HepG2 (cell line): ENCODE data around the gene OR2S2.

Experiments used
- ATF3 ChIP-seq: sonication (generic); formaldehyde crosslinking; IDR thresholded peaks from 2 replicates; pipeline ENCODE4 v1.4.0; 2020; ENCODE audit warnings: missing genetic modification reagents
- GABPA ChIP-seq, 2 experiments: IDR thresholded peaks; 2 replicates each; pipeline ENCODE4 v1.6.1; 2011 to 2016; ENCODE audit warnings: low read depth in 2 of 2, low read length in 1 of 2, missing biosample characterization in 1 of 2, missing genetic modification characterization in 1 of 2
- POLR2A ChIP-seq, 2 experiments: IDR thresholded peaks; 2 replicates each; pipeline ENCODE4 v1.6.1; 2011; ENCODE audit warnings: low read depth in 2 of 2, low read length in 2 of 2, mild to moderate bottlenecking in 1 of 2, moderate library complexity in 1 of 2; ENCODE audit not compliant: insufficient read depth in 1 of 2
- RERE ChIP-seq: IDR thresholded peaks from 2 replicates; pipeline ENCODE4 v1.6.1; 2016; ENCODE audit warnings: low read depth, missing genetic modification reagents, missing compliant biosample characterization
- ZBTB34 ChIP-seq: sonication (generic); formaldehyde crosslinking; IDR thresholded peaks from 2 replicates; pipeline ENCODE4 v1.8.0; 2022; ENCODE audit warnings: mild to moderate bottlenecking, missing genetic modification reagents
- ZNF441 ChIP-seq: sonication (generic); formaldehyde crosslinking; IDR thresholded peaks from 2 replicates; pipeline ENCODE4 v1.7.0; 2021; ENCODE audit warnings: missing genetic modification reagents, borderline replicate concordance
- ZNF530 ChIP-seq: sonication (generic); formaldehyde crosslinking; IDR thresholded peaks from 2 replicates; pipeline ENCODE4 v1.5.0; 2020; ENCODE audit warnings: low read depth, mild to moderate bottlenecking, missing genetic modification reagents
- ZNF788 ChIP-seq: sonication (generic); formaldehyde crosslinking; IDR thresholded peaks from 2 replicates; pipeline ENCODE4 v1.5.0; 2020; ENCODE audit warnings: mild to moderate bottlenecking, missing genetic modification reagents, borderline replicate concordance
- TF ChIP-seq, protein P1 (sequence below): sonication (generic); formaldehyde crosslinking; IDR thresholded peaks from 2 replicates; pipeline ENCODE4 v1.4.0; 2020; ENCODE audit warnings: missing genetic modification reagents

- no peak for TF ChIP-seq ZBTB34 (CRISPR knock-in tag)
- no peak for TF ChIP-seq ZNF441
- TF ChIP-seq ZNF788 (CRISPR knock-in tag) = no peak
- no peak for TF ChIP-seq ATF3 (CRISPR knock-in tag)
- TF ChIP-seq POLR2A (IDR thresholded peaks at IDR 0.05; ENCODE audit: insufficient read depth in 1 of 2, low read depth in 2 of 2, low read length in 2 of 2) = no peak
- no peak for TF ChIP-seq GABPA (IDR thresholded peaks at IDR 0.05; ENCODE audit: low read depth, low read length)
- TF ChIP-seq GABPA (CRISPR knock-in tag; IDR thresholded peaks at IDR 0.05; ENCODE audit: low read depth) = no peak
- TF ChIP-seq, protein P1, sequence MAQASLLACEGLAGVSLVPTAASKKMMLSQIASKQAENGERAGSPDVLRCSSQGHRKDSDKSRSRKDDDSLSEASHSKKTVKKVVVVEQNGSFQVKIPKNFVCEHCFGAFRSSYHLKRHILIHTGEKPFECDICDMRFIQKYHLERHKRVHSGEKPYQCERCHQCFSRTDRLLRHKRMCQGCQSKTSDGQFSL (CRISPR knock-in tag) = no peak
- TF ChIP-seq RERE = no peak
- TF ChIP-seq ZNF530 (CRISPR knock-in tag) = no peak
These were observed 23.7 kb upstream of the OR2S2 start for GRCh38 chr9:35981699-35982098.
